Measurements from ENCODE around the gene TIMP3. TPM values are rescaled to one million over a fixed set of nuclear protein-coding genes. Genes with fewer than 3 reads are reported as not detected.

The TIMP3 gene
- polyA plus RNA-seq, 1 of the 3 experiments (the other 2 are of a cell fraction), result 26.1 TPM

DNA sequence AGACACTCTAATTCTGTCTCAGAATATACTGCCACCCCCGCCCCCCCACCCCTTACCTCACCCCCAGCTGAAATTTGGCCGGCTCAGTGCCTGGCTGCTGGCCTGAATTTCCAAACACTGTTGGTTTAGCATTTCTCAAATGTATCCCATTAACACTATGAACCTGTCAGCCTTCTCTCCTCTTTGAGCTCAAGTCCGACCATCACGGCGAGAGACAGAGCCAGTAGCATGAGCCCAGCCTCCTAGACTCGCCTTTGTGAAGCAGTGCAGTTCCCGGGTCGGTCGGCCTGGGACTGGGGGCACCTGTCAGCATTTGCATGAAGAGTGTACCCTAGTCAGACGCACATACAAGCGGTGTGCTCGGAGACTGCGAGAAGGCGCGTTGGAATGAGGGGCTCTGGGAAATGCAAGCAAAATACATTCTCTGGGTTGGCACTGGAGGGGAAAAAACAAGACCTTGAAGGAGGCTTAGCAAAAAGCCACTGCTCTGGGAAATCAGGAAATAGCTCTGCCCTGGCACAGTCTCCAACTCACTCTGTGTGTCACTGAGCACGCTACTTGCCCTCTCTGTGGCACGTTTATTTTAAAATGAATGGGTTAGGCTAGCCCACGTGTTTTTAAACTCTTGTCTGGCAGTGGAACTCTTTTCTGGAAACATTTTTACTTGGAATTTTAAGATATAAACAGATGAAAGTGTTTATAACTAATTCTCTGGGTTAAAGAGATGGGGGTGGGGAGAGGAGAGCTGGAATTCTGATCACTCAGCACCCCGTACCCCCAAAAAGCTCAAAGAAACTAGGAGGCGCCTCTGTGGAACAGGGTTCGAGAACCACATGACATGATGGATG is 108.3 kb downstream of the TIMP3 start:
- no peak overlapping the region for H3K4me2 ChIP-seq
- no peaks in the 10 kb centered on the region for H3F3A ChIP-seq (replicated peaks; ENCODE audit: insufficient read depth)
- no peaks in the 10 kb centered on the region for H4K20me1 ChIP-seq (ENCODE audit: insufficient read depth)
- TF ChIP-seq POLR2AphosphoS5 (IDR thresholded peaks at IDR 0.05; ENCODE audit: low read depth, low read length), result no peak
- no peak for TF ChIP-seq TAF1 (IDR thresholded peaks at IDR 0.05; ENCODE audit: borderline replicate concordance, low read depth, low read length)
- TF ChIP-seq RCOR1 (IDR thresholded peaks at IDR 0.05; ENCODE audit: low read length), result no peak
- no peak for TF ChIP-seq ELF1 (IDR thresholded peaks at IDR 0.05)
- no peak for TF ChIP-seq EZH2phosphoT487 (IDR thresholded peaks at IDR 0.05; ENCODE audit: borderline replicate concordance, low read depth)
- no peak for TF ChIP-seq TCF12 (IDR thresholded peaks at IDR 0.05)
- TF ChIP-seq NRF1 (IDR thresholded peaks at IDR 0.05; ENCODE audit: low read depth, low read length), result no peak
- no peak for TF ChIP-seq MAX (IDR thresholded peaks at IDR 0.05; ENCODE audit: low read depth)
- TF ChIP-seq FOXJ3 (CRISPR knock-in tag; IDR thresholded peaks at IDR 0.05), result no peak
- ChIA-PET POLR2A (interaction anchor here (0.9 kb wide), 1 partner anchor 11 kb away, joined by 3 read pairs; no protein-coding TSS in a partner anchor), CTCF (interaction anchor here (1.0 to 1.9 kb wide), 7 partner anchors 7 to 381 kb away, joined by 3 to 7 read pairs (median 4); no protein-coding TSS in a partner anchor)
- H3K27ac ChIP-seq (ENCODE audit: low read depth in 2 of 2, low read length in 1 of 2), result no peak overlapping the region
- no peak overlapping the region for H3K9ac ChIP-seq
- no peak overlapping the region for H2AFZ ChIP-seq (ENCODE audit: low read depth)
- 53% methylated on average over 21 of the region's 21 CpGs for WGBS (ENCODE audit: low lambda C conversion rate)
- H3K9me3 ChIP-seq, result no peaks in the 10 kb centered on the region
- H3K79me2 ChIP-seq (ENCODE audit: insufficient read depth), result no peaks in the 10 kb centered on the region
- H3K4me3 ChIP-seq (ENCODE audit: low read depth in 2 of 2, low read length in 1 of 2), result no peak overlapping the region
- H3K9me2 ChIP-seq, result no peaks in the 10 kb centered on the region
- DNase-seq, result no peak
- H3K4me1 ChIP-seq (ENCODE audit: control insufficient read depth in 1 of 2, insufficient read depth in 2 of 2, low read depth in 1 of 2, low read length in 1 of 2), result peaks cover 0 to 20% of the 10 kb centered on the region in 2 experiments; a peak in 2 of 4 replicates
- H3K27me3 ChIP-seq (ENCODE audit: insufficient read depth), result no peaks in the 10 kb centered on the region
- H3K36me3 ChIP-seq (replicated peaks in 1 of 2; ENCODE audit: control insufficient read depth in 1 of 2, insufficient read depth in 2 of 2, low read length in 1 of 2), result no peaks in the 10 kb centered on the region

DNA sequence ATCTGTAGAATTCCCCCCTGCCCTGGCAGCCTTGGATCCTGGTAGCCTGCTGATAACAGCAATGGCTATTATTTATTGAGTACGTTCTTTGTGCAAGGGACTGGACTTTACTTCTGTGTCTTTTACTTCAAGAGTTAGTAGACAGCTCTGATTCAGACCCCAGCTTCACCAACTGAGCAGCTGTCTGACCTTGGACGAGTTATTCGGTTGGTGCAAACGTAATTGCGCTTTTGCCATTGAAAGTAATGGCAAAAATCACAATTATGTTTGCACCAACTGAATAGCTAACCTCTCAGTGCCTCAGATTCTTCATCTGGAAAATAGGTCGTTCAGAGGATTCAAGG is 108.9 kb downstream of the TIMP3 start:
- H2AFZ ChIP-seq (ENCODE audit: low read depth), result no peak overlapping the region
- no peaks in the 10 kb centered on the region for H3K27me3 ChIP-seq (ENCODE audit: insufficient read depth)
- CTCF ChIA-PET, result interaction anchor here (1.0 to 1.9 kb wide), 7 partner anchors 8 to 381 kb away, joined by 3 to 7 read pairs (median 4); no protein-coding TSS in a partner anchor
- DNase-seq, result no peak
- no peaks in the 10 kb centered on the region for H3F3A ChIP-seq (replicated peaks; ENCODE audit: insufficient read depth)
- H3K79me2 ChIP-seq (ENCODE audit: insufficient read depth), result no peaks in the 10 kb centered on the region
- no peak overlapping the region for H3K4me2 ChIP-seq
- POLR2A ChIA-PET, result no interaction called here
- H3K27ac ChIP-seq (ENCODE audit: low read depth in 2 of 2, low read length in 1 of 2), result no peak overlapping the region
- 47% methylated on average over 6 of the region's 6 CpGs for WGBS (ENCODE audit: low lambda C conversion rate)
- H3K36me3 ChIP-seq (replicated peaks in 1 of 2; ENCODE audit: control insufficient read depth in 1 of 2, insufficient read depth in 2 of 2, low read length in 1 of 2), result no peaks in the 10 kb centered on the region
- no peak overlapping the region for H3K4me3 ChIP-seq (ENCODE audit: low read depth in 2 of 2, low read length in 1 of 2)
- no peaks in the 10 kb centered on the region for H3K9me2 ChIP-seq
- H3K9ac ChIP-seq, result no peak overlapping the region
- no peaks in the 10 kb centered on the region for H3K9me3 ChIP-seq
- H4K20me1 ChIP-seq (ENCODE audit: insufficient read depth), result no peaks in the 10 kb centered on the region
- H3K4me1 ChIP-seq (ENCODE audit: control insufficient read depth in 1 of 2, insufficient read depth in 2 of 2, low read depth in 1 of 2, low read length in 1 of 2), result peaks cover 0 to 16% of the 10 kb centered on the region in 2 experiments; a peak in 2 of 4 replicates
- TF ChIP-seq, protein P1, sequence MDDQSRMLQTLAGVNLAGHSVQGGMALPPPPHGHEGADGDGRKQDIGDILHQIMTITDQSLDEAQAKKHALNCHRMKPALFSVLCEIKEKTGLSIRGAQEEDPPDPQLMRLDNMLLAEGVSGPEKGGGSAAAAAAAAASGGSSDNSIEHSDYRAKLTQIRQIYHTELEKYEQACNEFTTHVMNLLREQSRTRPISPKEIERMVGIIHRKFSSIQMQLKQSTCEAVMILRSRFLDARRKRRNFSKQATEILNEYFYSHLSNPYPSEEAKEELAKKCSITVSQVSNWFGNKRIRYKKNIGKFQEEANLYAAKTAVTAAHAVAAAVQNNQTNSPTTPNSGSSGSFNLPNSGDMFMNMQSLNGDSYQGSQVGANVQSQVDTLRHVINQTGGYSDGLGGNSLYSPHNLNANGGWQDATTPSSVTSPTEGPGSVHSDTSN (IDR thresholded peaks at IDR 0.05), result no peak
- TF ChIP-seq TEAD4 (IDR thresholded peaks at IDR 0.05; ENCODE audit: borderline replicate concordance, insufficient read depth) (no peak), RCOR1 (IDR thresholded peaks at IDR 0.05; ENCODE audit: low read length) (no peak), YY1 (IDR thresholded peaks at IDR 0.05; ENCODE audit: low read depth) (no peak), EP300 (IDR thresholded peaks at IDR 0.05; ENCODE audit: borderline replicate concordance in 1 of 2, low read depth in 1 of 2, low read length in 1 of 2) (no peak), TAF1 (IDR thresholded peaks at IDR 0.05; ENCODE audit: borderline replicate concordance, low read depth, low read length) (no peak), RAD21 (IDR thresholded peaks at IDR 0.05; ENCODE audit: low read length) (no peak), CHD2 (IDR thresholded peaks at IDR 0.05; ENCODE audit: low read length, partially characterized antibody) (no peak), TCF12 (IDR thresholded peaks at IDR 0.05) (no peak), SIN3A (IDR thresholded peaks at IDR 0.05; ENCODE audit: borderline replicate concordance, low read depth, low read length) (no peak), ELF1 (IDR thresholded peaks at IDR 0.05) (no peak), GABPA (IDR thresholded peaks at IDR 0.05; ENCODE audit: low read depth) (no peak), FOSL2 (IDR thresholded peaks at IDR 0.05; ENCODE audit: borderline replicate concordance, low read depth) (no peak), CTCF (IDR thresholded peaks at IDR 0.05) (no peak)
- TF ChIP-seq, protein P2, sequence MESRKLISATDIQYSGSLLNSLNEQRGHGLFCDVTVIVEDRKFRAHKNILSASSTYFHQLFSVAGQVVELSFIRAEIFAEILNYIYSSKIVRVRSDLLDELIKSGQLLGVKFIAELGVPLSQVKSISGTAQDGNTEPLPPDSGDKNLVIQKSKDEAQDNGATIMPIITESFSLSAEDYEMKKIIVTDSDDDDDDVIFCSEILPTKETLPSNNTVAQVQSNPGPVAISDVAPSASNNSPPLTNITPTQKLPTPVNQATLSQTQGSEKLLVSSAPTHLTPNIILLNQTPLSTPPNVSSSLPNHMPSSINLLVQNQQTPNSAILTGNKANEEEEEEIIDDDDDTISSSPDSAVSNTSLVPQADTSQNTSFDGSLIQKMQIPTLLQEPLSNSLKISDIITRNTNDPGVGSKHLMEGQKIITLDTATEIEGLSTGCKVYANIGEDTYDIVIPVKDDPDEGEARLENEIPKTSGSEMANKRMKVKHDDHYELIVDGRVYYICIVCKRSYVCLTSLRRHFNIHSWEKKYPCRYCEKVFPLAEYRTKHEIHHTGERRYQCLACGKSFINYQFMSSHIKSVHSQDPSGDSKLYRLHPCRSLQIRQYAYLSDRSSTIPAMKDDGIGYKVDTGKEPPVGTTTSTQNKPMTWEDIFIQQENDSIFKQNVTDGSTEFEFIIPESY (IDR thresholded peaks at IDR 0.05; ENCODE audit: borderline replicate concordance, low read depth), result no peak

All from SK-N-SH (cell line).